ENCODE measurements around the gene CCDC102B. TPM values are rescaled to one million over a fixed set of nuclear protein-coding genes. Genes with fewer than 3 reads are reported as not detected.
"Not testable (repeated sequence)": the region's sequence is repeated elsewhere in the genome, so short reads cannot be mapped to it uniquely, and the experiment has no call there.

Gene CCDC102B
- 9.4 TPM for total RNA-seq

- DNase-seq (ENCODE audit: low spot score), result no peak
Measured at GRCh38 chr18:68797871-68798270, at the start of gene CCDC102B. CCDC102B (plus strand) TSS chr18:68798080; CDS start chr18:68836764, 38,684 bp downstream.

GRCh38 chr18:68757126-68757525, 40.8 kb upstream of the CCDC102B start:
- no peak for DNase-seq (ENCODE audit: low spot score)

GRCh38 chr18:68759308-68759707, 38.6 kb upstream of the CCDC102B start:
- DNase-seq (ENCODE audit: low spot score), result no peak

- DNase-seq (ENCODE audit: low spot score), result no peak
Measured at GRCh38 chr18:68763083-68763482, 34.8 kb upstream of the CCDC102B start.

GRCh38 chr18:68764016-68764415, 33.9 kb upstream of the CCDC102B start:
- DNase-seq (ENCODE audit: low spot score), result no peak

- no peak for DNase-seq (ENCODE audit: low spot score)
Measured at GRCh38 chr18:68766433-68766832, 31.4 kb upstream of the CCDC102B start.

- peak; percentile 10 for DNase-seq (ENCODE audit: low spot score)
Measured at GRCh38 chr18:68769461-68769860, 28.4 kb upstream of the CCDC102B start.

GRCh38 chr18:68772268-68772667, 25.6 kb upstream of the CCDC102B start:
- no peak for DNase-seq (ENCODE audit: low spot score)

GRCh38 chr18:68778280-68778886, 19.5 kb upstream of the CCDC102B start:
- DNase-seq (ENCODE audit: low spot score), result no peak

GRCh38 chr18:68779169-68779568, 18.7 kb upstream of the CCDC102B start:
- no peak for DNase-seq (ENCODE audit: low spot score)

- DNase-seq (ENCODE audit: low spot score), result no peak
Measured at GRCh38 chr18:68780802-68781635, 16.9 kb upstream of the CCDC102B start.

GRCh38 chr18:68783506-68783905, 14.4 kb upstream of the CCDC102B start:
- DNase-seq (ENCODE audit: low spot score), result no peak

GRCh38 chr18:68784071-68784470, 13.8 kb upstream of the CCDC102B start:
- DNase-seq (ENCODE audit: low spot score), result no peak

- DNase-seq (ENCODE audit: low spot score), result not testable (repeated sequence)
Measured at GRCh38 chr18:68790290-68790689, 7.6 kb upstream of the CCDC102B start.

GRCh38 chr18:68791801-68792200, 6.1 kb upstream of the CCDC102B start:
- DNase-seq (ENCODE audit: low spot score), result peak; percentile 34

- DNase-seq (ENCODE audit: low spot score), result no peak
Measured at GRCh38 chr18:68793951-68794350, 3.9 kb upstream of the CCDC102B start.

GRCh38 chr18:68796936-68797690, 767 bp upstream of the CCDC102B start:
- DNase-seq (ENCODE audit: low spot score), result no peak

- DNase-seq (ENCODE audit: low spot score), result no peak
Measured at GRCh38 chr18:68800075-68800474, 2.2 kb downstream of the CCDC102B start.

- peak; percentile 54 for DNase-seq (ENCODE audit: low spot score)
Measured at GRCh38 chr18:68803356-68803755, 5.5 kb downstream of the CCDC102B start.

GRCh38 chr18:68817584-68817983, 19.7 kb downstream of the CCDC102B start:
- no peak for DNase-seq (ENCODE audit: low spot score)

- DNase-seq (ENCODE audit: low spot score), result no peak
Measured at GRCh38 chr18:68818584-68818983, 20.7 kb downstream of the CCDC102B start.

- no peak for DNase-seq (ENCODE audit: low spot score)
Measured at GRCh38 chr18:68822926-68823325, 25.0 kb downstream of the CCDC102B start.

GRCh38 chr18:68826121-68826520, 28.2 kb downstream of the CCDC102B start:
- no peak for DNase-seq (ENCODE audit: low spot score)

Data from mucosa of gallbladder (tissue), 1 donor.